ENCODE data around the gene LRRN3.

The LRRN3 gene

DNA sequence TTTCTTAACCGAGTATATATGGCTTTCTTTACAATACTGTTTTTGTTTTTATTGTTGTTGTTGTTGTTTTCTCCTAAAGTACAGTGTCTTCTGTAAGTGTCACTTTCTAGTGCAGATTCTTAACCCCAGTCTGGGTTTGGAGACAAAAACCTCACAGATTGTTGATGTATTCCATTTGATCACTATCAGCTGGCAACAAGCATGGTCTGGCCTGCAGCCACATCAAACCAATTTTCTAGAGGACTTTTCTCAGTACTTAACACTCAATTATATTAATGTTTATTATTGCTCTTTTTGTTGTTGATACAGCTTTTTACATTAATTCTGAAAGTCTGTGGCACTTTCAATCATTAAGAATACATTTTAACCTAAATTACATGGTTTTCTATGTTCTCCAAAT is 17.1 kb downstream of the LRRN3 start:
- no peak for DNase-seq

DNA sequence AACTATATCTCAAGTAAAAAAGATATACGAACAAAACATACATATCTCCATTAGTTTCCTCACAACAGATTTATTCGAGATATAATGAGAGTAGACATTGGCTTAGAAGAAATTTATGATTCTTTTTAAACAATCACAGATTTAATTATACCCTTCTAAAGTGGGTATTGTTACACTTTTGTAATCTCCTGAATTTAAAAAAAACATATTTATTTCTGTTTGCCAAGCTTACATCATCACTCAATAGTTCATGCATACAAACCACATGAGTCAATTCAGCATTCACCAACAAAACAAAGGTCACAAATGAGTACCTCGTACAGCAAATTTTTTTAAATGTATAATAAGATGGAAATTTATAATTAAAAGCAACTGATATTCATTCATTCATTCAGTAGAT is 17.6 kb downstream of the LRRN3 start:
- DNase-seq = no peak

DNA sequence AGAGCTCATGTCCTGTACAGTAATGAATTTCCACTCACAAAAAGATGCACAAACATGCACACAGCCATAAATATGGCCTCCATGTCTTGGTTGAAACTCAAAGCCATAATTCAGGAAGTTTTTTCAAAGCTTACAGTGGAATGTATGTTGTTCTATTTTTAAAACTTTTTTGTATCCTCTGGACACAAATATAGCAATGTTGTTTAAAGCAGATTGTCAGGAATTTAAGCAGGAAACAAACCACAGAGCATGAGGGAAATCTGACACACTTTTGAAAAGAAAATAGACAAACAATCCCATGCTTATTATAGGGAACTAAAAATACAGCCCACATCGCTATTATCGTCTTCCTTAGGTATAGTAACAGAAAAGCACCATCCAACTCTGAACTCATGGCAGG is 21.5 kb downstream of the LRRN3 start:
- no peak for DNase-seq

DNA sequence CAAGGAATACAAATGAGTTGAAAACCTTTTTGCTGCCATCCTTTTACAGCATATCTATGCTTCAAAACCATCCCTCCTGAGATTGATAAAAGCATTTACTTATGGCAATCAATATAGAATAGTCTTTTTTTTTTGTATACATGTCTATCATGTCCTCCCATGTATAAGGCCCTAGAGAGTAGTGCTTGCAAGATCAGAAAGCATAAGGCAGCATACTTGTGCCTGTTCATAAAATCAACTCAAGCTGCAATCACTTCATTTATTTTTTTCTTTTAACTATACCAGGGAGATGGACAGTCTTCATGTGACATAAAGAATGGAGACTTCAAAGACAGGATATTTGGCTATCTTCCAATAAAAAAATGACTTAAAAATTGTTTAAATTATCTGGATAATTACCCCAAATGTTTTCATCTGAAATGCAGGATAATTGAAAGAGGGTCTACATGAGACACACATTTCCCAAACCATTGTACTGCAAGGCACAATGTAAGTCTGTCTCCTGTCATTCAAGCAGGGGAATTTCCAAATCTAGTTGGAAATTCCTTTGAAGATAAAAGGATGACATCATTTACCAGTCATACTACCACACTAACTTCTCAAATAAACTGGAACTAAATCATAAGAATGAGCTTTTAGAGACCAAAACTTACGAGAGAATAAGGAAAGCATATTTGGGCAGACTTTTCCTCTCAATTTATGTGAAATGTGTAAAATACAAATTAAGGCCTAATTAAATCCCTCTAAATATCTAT is 22.5 kb downstream of the LRRN3 start:
- DNase-seq = no peak

DNA sequence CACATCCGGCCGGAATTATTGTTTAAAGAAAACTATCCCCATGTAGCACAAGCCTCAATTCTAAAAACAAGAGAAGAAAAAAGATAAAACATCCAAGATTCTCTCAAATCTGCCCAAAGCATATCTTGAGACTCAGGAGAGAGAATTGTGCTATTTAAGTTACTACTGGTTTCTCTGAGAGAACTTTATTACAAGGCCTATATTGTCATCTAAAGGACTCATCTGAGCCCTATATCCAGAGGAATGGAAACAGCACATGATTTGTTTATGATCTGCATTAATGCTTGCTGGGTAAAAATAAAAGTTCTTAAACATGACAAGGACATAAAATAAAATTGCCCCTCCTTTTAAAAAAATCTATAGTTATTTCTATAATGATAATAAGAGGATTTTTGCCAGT is 25.0 kb downstream of the LRRN3 start:
- no peak for DNase-seq

DNA sequence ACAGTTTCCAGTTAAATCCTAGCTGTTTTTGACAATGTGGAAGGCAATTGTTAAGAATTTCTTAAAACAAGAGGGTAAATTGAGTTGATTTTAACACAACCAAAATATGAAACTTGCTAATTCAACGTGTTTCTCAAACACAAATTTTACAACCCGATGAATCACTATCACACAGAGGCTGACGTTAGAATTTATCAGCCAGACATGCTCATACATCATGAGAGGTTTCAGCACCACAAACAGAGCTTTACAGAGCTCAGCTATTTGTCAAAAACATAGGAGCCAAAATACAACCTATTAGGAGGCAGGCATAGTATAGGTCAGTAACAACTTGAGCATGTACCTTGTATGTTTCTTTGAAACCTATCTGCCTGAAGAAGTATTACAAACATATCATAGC is 36.1 kb downstream of the LRRN3 start:
- DNase-seq = no peak

DNA sequence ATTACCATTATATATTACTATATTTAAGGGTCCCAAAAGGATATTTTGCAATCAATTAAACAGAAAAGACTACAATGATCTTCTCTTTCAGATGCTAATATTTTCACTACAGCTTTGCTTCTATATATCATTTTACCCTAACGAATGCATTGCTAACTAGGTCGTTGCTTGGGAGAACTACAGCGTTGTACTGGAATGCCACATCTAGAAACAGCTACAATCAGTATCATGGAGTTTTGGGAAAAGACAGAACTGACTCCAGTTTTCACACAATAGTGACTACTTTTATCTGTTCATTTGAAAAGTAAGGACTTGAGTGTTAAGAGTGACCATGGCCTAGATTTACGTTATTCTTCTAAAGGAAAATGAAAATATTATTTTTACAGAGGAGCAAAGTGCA is 38.5 kb downstream of the LRRN3 start:
- no peak for DNase-seq

DNA sequence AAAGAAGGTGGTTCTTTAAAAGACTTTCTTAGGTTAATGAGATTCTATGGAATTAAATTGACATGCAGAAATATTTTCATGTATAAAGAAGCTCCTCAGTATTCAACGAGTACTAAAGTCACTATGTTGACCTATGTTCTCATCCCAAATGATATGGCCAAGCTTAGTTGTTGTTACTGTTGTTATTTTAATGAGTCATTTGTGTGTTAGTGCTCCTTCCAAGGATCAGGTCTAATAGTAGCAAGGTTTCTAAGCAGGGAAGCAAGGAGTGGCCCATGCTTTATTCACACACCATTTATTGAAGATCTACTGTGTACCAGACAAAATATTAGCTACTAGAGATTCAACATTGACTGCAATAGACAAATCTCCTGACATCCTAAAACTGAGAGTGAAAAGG is 41.9 kb downstream of the LRRN3 start:
- DNase-seq = no peak

DNA sequence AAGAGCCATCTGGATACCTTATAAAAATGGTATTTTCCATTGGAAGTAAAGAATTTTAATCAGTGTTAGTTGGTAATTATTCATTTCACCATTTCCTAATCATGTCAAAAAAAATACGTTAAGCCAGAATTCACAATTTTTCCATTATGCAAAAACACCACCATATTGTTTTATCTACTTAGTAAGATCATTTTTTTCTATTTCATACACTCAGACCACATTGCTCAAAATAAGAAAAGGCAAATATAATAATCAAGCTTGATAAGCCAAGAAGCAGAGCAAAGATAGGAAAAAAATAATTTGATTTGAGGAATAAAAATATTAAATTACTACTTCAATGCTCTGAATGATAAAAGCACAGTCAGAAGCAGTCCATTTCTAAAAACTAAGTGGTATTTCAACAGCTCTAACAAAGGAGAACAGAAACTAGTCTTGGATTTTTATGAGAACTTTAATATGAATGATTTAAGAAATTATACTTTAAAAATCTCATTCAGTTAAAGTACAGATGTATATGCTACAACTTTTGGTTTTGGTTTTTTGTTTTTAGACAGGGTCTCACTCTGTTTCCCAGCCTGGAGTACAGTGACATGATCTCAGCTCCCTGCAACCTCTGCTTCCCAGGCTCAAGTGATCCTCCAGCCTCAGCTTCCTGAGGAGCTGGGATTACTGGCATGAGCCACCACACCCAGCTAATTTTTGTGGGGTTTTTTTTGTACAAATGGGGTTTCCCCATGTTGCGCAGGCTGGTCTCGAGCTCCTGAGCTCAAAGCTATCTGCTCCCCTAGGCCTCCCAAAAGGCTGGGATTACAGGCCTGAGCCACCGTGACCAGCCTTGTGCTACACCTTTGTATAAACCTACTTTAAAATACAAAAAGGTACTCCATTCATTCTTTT is 46.6 kb downstream of the LRRN3 start:
- DNase-seq = no peak

DNA sequence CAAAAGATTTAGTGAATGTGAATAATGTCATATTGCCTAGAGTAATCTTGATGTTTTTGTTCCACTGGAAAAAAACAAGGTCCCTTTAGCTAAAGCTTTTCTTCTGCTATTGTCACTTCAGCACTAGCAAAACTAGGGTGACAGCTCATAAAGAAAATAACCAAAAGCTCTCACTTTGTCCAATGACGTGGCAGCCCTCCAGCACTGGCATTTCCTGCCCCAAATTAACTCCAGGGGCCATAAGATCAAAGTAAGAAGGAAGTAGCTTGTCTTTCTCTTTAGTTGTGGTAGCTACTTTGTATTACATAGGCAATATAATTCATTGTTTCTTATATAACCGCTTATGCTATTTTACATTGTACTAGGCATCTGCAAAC is 47.3 kb downstream of the LRRN3 start:
- peak; percentile 36 for DNase-seq

DNA sequence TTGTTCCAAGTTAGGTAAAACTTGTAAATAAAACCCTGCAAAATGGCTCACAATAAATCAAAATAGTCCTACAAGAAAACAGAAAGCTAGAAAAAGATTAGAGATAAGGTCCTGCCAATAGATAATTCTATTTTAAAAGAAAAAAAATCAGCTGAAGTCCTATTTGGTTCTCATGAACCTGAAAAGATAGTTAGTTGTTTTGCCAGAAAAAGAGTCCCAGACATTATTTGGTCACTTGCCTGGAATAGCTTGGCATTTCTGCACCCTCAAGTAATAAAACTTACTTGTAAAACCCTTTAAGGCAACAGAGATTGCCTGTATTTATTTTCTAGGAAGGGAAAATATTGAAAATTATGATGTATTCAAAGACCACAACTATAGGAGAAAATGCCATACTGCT is 47.7 kb downstream of the LRRN3 start:
- no peak for DNase-seq

DNA sequence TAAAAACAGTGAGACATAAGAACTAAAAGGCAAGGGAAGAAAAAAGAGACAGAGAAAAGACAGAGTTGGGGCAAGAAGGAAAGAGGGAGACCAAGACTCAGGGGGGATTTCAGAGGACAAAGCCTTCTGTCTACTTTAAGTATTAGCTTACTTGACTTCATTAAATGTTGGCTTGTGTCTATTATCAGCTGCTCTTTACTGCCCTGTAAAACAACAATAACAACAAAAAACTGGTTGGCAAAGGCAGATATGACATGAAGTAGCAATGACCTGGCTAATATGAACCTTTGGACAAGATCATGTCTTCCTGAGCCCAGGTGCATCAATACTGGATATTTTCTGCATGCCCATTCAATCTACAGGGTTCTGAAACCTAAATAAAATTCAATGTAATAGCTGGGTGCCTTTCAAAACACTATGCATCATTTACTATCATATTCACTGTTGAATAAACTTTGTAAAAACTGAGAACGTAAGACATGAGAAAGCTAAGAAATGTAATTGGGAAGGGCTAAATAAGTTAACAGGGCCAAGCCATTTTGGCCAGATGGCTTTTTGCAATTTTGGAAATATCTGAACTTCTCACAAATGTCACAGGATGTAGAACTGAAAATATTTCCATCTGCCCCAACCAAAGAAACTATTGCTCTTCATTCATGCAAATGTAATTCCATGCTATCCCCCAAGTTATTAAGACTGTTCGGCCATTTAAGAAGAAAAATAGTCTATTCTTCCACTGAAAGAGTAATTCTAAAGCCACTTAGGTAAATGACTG is 49.4 kb downstream of the LRRN3 start:
- DNase-seq = no peak

DNA sequence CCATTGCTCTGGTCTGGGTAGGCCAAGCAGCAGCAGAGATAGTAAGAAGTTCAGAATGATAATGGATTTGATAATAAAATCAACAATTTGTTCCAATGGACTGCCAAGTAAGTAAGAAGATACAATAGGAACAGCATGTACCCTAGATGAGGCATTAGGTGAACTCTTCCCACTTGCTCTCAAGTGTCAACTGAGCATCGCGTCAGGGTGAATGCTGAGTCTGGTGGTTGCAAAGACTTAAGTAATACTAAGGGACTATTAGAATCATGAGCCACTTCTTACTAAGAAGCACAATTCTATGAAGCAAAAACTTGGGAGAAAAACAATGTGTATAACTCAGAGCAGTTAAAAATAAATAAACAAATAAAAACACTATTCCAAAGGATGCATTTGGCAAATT is 54.5 kb downstream of the LRRN3 start:
- DNase-seq = no peak

DNA sequence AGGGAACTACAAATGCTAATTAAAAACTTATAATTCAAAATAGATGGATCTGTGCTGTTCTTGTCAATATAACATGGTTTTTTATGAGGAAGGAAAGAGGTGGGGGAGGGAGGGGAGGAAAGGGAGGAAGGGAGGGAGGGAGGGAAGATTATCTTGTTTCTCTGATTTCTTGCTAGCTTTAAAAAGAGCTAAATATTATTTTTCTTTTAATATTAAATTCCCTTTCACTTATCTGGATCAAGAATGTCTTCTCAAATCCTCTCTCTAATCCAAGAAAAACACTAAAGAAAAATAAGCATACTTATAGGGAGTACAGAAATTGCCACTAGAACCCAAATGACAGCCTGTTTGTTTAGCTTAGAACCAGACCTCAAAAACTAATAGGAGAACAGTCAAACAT is 55.2 kb downstream of the LRRN3 start:
- no peak for DNase-seq

DNA sequence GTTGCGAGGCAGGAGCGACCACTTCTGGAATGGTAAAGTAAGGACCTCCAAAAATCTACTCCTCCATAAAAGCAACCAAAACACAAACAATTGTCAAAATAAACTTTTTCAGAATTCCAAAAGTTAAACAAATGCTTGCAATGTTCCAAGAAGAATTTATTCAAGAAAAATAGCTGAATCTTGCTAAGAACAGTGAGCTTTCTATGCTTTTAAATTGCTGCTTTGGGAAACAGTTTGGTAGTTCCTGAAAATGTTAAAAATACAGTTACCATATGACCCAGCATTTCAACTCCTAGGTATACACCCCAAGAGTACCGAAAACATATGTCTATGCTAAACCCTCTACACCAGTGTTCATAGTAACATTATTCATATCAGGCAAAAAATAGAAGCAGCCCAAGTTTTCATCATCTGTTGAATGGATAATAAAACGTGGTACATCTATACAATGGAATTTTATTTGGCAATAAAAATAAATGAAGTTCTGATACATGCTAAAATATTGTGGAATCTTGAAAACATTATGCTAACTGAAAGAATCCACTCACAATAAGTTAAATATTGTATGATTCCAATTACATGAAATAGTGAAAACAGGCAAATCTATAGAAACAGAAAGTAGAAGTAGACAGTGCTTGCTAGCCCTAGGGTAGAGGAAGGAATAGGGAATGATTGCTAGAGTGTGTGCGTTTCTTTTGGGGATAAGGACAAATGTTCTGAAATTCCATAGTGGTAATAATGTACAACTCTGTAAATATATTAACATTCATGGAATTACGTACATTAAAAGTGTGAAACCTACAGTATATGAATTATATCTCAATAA is 57.0 kb downstream of the LRRN3 start:
- no peak for DNase-seq

DNA sequence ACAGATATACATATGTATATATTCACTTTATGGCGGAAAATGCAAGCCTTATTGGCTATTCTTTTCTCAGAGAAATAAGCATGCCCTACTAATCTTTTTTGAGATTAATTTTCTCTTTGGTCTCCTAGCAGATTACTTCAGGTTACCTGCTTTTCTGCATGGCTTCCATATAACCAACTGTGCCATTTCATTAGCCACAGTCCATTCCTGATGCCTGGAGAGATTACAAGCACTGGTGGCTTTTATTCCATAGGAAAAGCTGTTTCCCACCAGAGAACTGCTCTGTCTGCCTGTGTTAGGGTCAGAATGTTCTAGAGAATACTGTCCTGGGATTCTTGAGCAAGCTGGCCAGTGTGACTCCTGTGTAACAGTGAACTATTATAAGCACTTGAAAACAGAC is 59.8 kb downstream of the LRRN3 start:
- no peak for DNase-seq

DNA sequence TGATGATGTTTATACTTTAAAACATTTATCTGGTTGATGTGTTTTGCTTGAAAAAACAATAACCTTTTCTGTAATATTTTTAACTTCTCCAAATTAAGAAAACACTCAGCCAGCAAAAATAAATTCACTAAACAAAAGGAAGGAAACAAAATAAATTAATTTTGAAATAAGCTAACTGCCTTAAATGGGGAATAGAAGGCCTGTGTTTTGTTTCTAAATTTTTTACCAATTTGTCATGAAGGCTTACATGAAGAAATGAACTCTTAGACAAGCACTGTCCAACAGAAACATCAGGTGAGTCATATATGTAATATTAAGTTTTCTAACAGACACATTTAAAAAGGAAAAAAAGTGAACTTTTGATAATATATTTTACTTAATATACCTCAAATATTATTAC is 68.5 kb downstream of the LRRN3 start:
- DNase-seq = no peak

DNA sequence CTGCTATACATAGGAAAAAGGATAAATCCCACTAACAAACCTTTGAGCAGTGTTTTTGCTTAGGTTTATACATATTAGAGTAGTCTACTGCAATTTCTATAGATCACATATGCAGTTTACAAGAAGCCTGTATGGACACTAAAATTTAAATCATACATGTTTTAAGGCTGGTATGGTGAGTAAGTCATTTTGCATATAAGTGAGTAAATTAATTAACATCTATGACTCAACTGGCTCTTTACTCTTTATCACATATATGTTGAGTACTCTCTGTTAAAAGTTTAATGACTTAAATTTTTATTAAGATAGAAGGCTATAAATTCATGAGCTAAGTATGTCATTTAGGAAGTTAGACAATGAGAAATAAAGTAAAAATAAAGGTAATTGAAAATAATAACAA is 69.4 kb downstream of the LRRN3 start:
- no peak for DNase-seq

DNA sequence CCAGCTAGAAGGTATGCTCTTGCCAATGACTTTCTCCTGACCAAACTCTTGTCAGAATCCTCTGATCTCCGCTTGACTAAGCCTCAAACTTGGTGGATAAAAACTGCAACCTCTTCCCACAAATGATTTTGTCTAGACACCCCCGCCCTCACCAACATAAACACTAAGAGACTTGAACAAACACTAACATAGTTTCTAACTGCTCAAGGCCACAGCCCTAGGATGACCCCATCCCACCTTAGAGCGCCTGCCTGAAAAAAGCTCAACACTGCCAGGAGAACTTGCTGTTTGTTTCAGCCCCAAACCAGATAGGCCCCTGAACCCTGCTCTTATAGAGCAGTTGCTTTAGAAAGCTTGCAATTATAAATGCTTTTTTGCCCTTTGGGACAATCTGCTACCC is 71.8 kb downstream of the LRRN3 start:
- DNase-seq = no peak

DNA sequence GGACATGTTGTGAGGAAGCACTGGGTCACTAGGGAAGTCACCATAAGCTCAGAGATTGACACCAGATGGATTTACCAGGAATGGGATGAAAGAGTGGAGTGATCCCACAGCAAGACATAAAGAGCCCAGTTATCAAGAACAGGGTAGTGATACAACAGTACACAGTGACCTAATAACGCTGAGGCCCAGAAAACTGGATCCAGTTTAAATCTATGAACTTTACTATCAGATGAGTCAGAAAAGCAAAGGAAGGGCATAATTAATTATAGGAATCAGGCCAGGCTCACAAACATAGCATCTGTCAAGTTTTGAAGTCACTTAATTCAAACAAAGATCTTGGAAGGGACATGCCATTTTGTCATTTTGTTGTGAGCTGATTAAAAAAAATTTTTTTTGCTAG is 73.5 kb downstream of the LRRN3 start:
- DNase-seq = no peak

DNA sequence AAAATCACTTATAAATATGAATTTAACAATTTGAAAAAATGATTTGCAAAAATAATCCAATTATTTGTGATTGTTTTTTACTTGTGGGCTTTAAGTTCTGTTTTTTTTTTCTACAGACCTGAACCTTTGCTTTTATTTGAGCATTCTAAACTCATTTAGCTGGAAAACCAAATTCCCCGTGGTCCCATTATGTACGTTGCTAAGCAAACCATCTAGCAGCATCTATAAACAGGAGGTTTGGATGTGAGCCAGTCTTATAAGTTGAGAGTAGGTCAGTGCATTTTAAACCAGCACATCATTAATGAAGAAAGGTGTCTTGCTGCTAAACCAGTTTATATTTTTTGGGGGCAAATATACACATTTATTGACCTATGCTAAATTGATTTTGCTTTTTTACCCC is 77.3 kb downstream of the LRRN3 start:
- peak; percentile 46 for DNase-seq

DNA sequence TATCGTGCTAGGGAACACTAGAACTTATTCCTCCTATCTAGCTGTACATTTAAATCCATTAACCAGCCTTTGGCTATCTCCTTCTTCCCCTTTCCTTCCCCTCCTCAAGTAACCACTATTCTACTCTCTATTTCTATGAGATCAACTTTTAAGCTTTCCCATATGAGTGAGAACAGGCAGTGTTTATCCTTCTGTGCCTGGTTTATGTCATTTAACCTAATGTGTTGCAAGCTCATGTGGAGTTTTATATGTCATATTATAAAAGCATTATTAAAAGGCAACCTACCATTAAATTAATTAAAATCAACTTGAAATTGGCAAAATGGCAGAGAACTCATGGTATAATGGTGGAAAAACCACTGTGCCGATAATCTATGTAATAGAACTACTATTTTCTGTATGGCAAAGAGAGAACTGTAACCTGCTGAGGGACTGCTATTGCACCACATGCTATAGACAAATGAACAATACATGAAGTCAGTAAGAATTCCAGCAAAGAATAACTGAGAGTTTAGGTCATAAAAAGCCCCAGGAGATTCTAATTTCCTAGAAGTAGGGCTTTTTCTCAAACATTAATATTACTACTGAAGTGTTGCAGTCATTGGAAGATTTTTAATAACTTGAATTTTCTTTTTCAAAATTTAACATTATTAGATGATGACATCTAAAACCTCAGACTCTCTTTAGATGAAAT is 81.8 kb downstream of the LRRN3 start:
- no peak for DNase-seq

Data from left hindlimb (tissue), 1 donor.